SK-N-SH treated with all-trans-retinoic acid at 6 μM for 48 hours (cell line): ENCODE data around the gene BRMS1.
"Not testable (repeated sequence)": the region's sequence is repeated elsewhere in the genome, so short reads cannot be mapped to it uniquely, and the experiment has no call there.

Experiments
- ATAC-seq: fragments of 200-7000 bp; cut with Tn5 transposase; 3 replicates; pipeline ENCODE4 v1.9.1; 2020; ENCODE audit warnings: mild to moderate bottlenecking, moderate library complexity
- ARNTL ChIP-seq: fragments of 450-650 bp; formaldehyde crosslinking; IDR thresholded peaks from 2 replicates; pipeline ENCODE4 v1.5.0; 2020; ENCODE audit warnings: low read depth, mild to moderate bottlenecking, moderate library complexity, borderline replicate concordance
- BACH2 ChIP-seq: fragments of 250-450 bp; sonication (Bioruptor Pico); IDR thresholded peaks from 2 replicates; pipeline ENCODE4 v1.9.0; 2021; ENCODE audit warnings: mild to moderate bottlenecking, borderline replicate concordance
- CSDC2 ChIP-seq: fragments of 250-450 bp; sonication (Bioruptor Pico); IDR thresholded peaks from 2 replicates; pipeline ENCODE4 v1.5.0; 2020; ENCODE audit warnings: mild to moderate bottlenecking, moderate library complexity
- ESRRG ChIP-seq: fragments of 250-450 bp; sonication (Bioruptor Pico); IDR thresholded peaks from 2 replicates; pipeline ENCODE4 v1.6.1; 2021; ENCODE audit warnings: mild to moderate bottlenecking
- GLIS3 ChIP-seq: fragments of 250-450 bp; sonication (Bioruptor Pico); IDR thresholded peaks from 2 replicates; pipeline ENCODE4 v1.5.0; 2020; ENCODE audit warnings: mild to moderate bottlenecking, moderate library complexity
- ISL1 ChIP-seq: fragments of 250-450 bp; sonication (Bioruptor Pico); IDR thresholded peaks from 2 replicates; pipeline ENCODE4 v2.1.2; 2022; ENCODE audit warnings: mild to moderate bottlenecking, moderate library complexity
- OSR1 ChIP-seq: fragments of 250-450 bp; sonication (Bioruptor Pico); IDR thresholded peaks from 2 replicates; pipeline ENCODE4 v1.8.0; 2022; ENCODE audit warnings: moderate library complexity, mild to moderate bottlenecking, inconsistent platforms
- PPARA ChIP-seq: fragments of 250-450 bp; sonication (Bioruptor Pico); IDR thresholded peaks from 2 replicates; pipeline ENCODE4 v1.5.0; 2020; ENCODE audit warnings: mild to moderate bottlenecking, borderline replicate concordance
- RARB ChIP-seq: fragments of 250-450 bp; sonication (Bioruptor Pico); IDR thresholded peaks from 2 replicates; pipeline ENCODE4 v1.8.0; 2021; ENCODE audit warnings: mild to moderate bottlenecking, moderate library complexity
- TCF4 ChIP-seq: fragments of 250-450 bp; sonication (Bioruptor Pico); IDR thresholded peaks from 2 replicates; pipeline ENCODE4 v1.8.0; 2021; ENCODE audit warnings: mild to moderate bottlenecking, moderate library complexity, borderline replicate concordance
- ZC3H10 ChIP-seq: fragments of 250-450 bp; sonication (Bioruptor Pico); IDR thresholded peaks from 2 replicates; pipeline ENCODE4 v1.5.1; 2021; ENCODE audit warnings: mild to moderate bottlenecking, moderate library complexity
- ZFP3 ChIP-seq: fragments of 250-450 bp; sonication (Bioruptor Pico); IDR thresholded peaks from 2 replicates; pipeline ENCODE4 v1.5.0; 2020; ENCODE audit warnings: mild to moderate bottlenecking, moderate library complexity
- ZNF70 ChIP-seq: fragments of 450-650 bp; formaldehyde crosslinking; IDR thresholded peaks from 2 replicates; pipeline ENCODE4 v1.5.0; 2020; ENCODE audit warnings: mild to moderate bottlenecking, moderate library complexity
- ZNF8 ChIP-seq: fragments of 450-650 bp; formaldehyde crosslinking; IDR thresholded peaks from 2 replicates; pipeline ENCODE4 v1.5.0; 2020; ENCODE audit warnings: mild to moderate bottlenecking, moderate library complexity
- TF ChIP-seq, protein P1 (sequence below): fragments of 250-450 bp; sonication (Bioruptor Pico); IDR thresholded peaks from 2 replicates; pipeline ENCODE4 v1.8.0; 2020; ENCODE audit warnings: mild to moderate bottlenecking, moderate library complexity, borderline replicate concordance
- TF ChIP-seq, protein P2 (sequence below): fragments of 250-450 bp; sonication (Bioruptor Pico); IDR thresholded peaks from 2 replicates; pipeline ENCODE4 v1.5.1; 2021; ENCODE audit warnings: mild to moderate bottlenecking, moderate library complexity
- TF ChIP-seq, protein P3 (sequence below): fragments of 250-450 bp; sonication (Bioruptor Pico); IDR thresholded peaks from 2 replicates; pipeline ENCODE4 v1.5.0; 2020; ENCODE audit warnings: mild to moderate bottlenecking, moderate library complexity

BRMS1 gene

DNA sequence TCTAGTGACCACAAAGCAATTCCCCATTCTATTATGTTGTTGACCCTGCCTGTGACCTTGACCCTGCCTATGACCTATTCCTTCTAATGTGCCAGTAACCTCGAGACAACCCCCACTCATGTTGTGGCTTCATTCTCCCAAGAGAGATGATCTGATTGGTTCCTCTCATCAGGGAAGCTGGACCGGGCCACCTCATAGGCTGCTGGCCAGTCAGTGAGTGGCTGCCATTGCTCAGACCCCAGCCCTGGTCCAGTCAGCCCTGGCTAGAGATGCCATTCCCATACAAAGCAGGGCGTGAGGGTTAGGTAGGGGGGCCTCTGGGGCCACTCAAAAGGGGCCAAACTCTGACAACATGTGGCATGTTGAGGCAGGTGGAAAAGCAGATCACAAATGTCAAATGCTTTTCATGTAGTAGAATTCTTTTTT, 14.8 kb upstream of the BRMS1 start:
- ATAC-seq, result no peak
- TF ChIP-seq TCF4 (CRISPR knock-in tag) (no peak), ZNF8 (CRISPR knock-in tag) (no peak), ARNTL (CRISPR knock-in tag) (no peak), PPARA (CRISPR knock-in tag) (no peak), ZNF70 (CRISPR knock-in tag) (no peak), ZFP3 (CRISPR knock-in tag) (no peak), ZC3H10 (CRISPR knock-in tag) (no peak), ISL1 (CRISPR knock-in tag) (no peak), BACH2 (CRISPR knock-in tag) (no peak)
- TF ChIP-seq, protein P1, sequence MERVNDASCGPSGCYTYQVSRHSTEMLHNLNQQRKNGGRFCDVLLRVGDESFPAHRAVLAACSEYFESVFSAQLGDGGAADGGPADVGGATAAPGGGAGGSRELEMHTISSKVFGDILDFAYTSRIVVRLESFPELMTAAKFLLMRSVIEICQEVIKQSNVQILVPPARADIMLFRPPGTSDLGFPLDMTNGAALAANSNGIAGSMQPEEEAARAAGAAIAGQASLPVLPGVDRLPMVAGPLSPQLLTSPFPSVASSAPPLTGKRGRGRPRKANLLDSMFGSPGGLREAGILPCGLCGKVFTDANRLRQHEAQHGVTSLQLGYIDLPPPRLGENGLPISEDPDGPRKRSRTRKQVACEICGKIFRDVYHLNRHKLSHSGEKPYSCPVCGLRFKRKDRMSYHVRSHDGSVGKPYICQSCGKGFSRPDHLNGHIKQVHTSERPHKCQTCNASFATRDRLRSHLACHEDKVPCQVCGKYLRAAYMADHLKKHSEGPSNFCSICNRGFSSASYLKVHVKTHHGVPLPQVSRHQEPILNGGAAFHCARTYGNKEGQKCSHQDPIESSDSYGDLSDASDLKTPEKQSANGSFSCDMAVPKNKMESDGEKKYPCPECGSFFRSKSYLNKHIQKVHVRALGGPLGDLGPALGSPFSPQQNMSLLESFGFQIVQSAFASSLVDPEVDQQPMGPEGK (CRISPR knock-in tag), result no peak
- TF ChIP-seq, protein P2, sequence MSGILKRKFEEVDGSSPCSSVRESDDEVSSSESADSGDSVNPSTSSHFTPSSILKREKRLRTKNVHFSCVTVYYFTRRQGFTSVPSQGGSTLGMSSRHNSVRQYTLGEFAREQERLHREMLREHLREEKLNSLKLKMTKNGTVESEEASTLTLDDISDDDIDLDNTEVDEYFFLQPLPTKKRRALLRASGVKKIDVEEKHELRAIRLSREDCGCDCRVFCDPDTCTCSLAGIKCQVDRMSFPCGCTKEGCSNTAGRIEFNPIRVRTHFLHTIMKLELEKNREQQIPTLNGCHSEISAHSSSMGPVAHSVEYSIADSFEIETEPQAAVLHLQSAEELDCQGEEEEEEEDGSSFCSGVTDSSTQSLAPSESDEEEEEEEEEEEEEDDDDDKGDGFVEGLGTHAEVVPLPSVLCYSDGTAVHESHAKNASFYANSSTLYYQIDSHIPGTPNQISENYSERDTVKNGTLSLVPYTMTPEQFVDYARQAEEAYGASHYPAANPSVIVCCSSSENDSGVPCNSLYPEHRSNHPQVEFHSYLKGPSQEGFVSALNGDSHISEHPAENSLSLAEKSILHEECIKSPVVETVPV (CRISPR knock-in tag), result no peak
- TF ChIP-seq, all 23 proteins: peak for 0

DNA sequence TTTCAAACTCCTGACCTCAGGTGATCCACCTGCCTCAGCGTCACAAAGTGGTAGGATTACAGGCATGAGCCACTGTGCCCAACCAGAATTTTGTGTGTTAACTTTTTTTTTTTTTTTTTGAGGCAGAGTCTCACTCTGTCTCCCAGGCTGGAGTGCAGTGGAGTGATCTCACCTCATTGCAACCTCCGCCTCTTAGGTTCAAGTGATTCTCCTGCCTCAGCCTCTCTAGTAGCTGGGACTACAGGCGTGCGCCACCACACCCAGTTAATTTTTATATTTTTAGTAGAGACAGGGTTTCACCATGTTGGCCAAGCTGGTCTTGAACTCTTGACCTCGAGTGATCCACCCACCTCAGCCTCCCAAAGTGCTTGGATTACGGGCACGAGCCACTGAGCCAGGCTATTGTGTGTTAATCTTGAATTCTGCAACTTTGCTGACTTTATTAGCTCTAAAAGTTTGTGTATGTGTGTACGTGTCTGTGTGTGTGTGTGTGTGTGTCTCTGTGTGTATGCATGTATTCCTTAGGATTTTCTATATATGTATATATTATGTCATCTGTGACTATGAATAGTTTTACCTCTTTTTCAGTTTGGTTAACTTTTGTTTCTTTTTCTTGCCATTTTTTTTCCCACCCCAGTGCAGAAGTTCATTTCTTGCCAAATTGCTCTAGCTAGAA, 5.8 kb upstream of the BRMS1 start:
- ATAC-seq, result not testable (repeated sequence)

DNA sequence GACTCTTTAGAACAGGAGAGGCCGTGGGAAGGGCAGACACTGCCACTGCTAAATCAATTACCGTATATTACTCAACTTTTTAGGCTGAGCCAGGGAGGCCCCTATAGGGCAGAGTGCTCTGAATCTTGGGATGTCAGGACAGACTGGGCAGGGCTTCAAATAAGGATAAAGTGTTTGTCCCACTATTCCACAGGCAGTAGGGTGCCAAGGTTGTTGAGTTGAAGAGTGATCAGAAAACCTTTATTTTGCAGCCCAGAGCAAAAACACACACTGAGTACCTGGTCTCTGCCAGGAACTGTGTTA, 4.1 kb upstream of the BRMS1 start:
- no peak for TF ChIP-seq BACH2 (CRISPR knock-in tag)

DNA sequence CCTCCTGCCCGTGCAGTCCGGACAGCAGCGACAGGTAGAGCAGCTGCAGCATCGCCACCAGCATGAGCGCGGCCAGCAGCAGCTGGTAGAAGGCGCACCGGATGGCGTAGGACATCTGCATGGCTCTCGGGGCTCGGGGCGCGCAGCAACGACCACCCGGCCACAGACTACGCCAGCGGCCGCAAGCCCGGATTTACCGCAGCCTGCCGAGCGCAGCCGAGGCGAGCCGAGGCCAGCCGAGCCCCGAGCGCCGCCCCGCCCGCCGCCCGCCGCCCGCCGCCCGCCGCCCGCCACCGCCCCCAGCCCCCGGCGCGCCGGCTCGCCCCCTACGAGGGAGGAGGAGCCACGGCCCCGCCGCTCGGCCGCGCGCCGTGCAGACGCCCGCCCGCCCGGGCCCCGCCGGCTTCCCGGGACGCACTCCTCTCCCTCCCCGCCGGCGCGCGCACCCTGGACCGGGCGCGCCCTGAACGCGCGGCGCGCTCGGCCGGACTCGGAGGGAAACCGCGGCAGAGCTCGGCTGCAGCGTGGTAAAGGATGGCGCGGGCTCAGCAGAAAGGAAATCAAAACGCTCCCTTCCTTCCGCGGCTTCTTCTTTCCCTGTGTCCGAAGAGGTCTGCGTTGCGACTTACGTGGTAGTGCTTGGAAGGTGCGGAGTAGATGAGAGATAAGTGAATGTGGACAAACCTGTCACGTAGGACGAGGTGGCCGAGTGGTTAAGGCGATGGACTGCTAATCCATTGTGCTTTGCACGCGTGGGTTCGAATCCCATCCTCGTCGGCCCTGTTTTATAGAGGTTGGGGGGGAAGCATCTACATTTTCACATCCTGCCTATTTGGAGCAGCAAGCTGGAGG, 2.7 kb upstream of the BRMS1 start, which contains the start of gene B4GAT1:
Gene B4GAT1 (minus strand): TSS at position 205 of the 852 bp plus-strand sequence. CDS start 84 bp downstream, at position 121.
- peak; percentile 78 for ATAC-seq
- TF ChIP-seq CSDC2 (CRISPR knock-in tag) (no peak), ARNTL (CRISPR knock-in tag) (no peak)
- TF ChIP-seq, protein P3, sequence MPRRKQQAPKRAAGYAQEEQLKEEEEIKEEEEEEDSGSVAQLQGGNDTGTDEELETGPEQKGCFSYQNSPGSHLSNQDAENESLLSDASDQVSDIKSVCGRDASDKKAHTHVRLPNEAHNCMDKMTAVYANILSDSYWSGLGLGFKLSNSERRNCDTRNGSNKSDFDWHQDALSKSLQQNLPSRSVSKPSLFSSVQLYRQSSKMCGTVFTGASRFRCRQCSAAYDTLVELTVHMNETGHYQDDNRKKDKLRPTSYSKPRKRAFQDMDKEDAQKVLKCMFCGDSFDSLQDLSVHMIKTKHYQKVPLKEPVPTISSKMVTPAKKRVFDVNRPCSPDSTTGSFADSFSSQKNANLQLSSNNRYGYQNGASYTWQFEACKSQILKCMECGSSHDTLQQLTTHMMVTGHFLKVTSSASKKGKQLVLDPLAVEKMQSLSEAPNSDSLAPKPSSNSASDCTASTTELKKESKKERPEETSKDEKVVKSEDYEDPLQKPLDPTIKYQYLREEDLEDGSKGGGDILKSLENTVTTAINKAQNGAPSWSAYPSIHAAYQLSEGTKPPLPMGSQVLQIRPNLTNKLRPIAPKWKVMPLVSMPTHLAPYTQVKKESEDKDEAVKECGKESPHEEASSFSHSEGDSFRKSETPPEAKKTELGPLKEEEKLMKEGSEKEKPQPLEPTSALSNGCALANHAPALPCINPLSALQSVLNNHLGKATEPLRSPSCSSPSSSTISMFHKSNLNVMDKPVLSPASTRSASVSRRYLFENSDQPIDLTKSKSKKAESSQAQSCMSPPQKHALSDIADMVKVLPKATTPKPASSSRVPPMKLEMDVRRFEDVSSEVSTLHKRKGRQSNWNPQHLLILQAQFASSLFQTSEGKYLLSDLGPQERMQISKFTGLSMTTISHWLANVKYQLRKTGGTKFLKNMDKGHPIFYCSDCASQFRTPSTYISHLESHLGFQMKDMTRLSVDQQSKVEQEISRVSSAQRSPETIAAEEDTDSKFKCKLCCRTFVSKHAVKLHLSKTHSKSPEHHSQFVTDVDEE (CRISPR knock-in tag), result 0 out of 2 replicates have a peak, but pooled peaks have one; percentile 25
- TF ChIP-seq, all 23 proteins: peak for 1

More for the DNA sequence above, 4.1 kb upstream of the BRMS1 start:
- no peak for ATAC-seq

DNA sequence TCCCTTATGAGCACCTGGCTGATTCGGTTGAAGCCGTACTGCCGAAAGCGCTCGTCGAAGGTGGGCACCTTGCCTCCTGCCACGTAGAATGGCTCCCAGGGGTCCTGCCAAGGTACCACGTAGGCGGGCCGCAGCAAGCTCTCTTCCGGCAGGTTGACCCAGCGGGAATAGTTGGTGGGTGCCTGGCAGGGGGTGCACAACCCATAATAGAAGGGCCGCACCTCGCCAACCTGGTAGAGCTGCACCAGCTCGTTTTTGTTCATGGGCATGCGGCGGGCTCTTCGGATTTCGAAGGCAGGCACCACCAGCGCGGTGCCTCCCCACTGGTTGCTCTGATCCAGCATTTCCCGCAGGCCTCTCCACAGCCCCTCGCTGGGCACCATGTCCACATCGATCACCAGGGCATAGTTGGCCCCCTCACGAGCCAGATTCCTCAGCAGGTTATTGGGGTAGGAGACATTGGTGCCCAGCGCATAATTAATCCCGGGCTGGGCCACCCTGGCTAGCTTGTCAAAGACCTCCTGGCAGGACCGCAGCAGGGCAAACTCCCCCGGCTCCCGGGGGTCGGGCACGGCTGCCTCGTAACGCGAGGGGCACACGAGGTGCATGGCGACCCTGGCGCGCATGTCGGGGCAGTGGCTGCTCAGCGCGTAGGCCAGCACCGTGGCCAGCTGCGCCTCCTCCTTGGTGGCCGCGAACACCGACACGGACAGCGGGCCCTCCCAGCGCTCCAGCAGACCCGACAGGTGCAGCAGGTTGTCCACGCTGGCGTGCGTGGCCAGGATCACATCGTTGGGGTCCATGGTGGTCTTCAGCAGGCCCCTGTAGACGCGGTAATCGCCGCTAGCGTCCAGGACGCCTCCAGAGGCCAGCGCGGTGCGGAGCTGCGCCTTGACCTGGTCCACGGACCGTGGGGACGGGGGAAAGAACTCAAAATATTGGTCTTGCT, 1.8 kb upstream of the BRMS1 start:
- peak; percentile 3; the same call in 2 of the 3 replicates for ATAC-seq
- TF ChIP-seq ESRRG (CRISPR knock-in tag) (no peak), PPARA (CRISPR knock-in tag) (no peak), TCF4 (CRISPR knock-in tag) (no peak), ZNF8 (CRISPR knock-in tag) (no peak), GLIS3 (CRISPR knock-in tag) (no peak), ZFP3 (CRISPR knock-in tag) (no peak), RARB (CRISPR knock-in tag) (no peak), OSR1 (CRISPR knock-in tag) (no peak), CSDC2 (CRISPR knock-in tag) (no peak)
- TF ChIP-seq, protein P2 (CRISPR knock-in tag), result no peak
- TF ChIP-seq, protein P3 (CRISPR knock-in tag), result no peak
